ENCODE results near the gene OSBPL10.

DNA sequence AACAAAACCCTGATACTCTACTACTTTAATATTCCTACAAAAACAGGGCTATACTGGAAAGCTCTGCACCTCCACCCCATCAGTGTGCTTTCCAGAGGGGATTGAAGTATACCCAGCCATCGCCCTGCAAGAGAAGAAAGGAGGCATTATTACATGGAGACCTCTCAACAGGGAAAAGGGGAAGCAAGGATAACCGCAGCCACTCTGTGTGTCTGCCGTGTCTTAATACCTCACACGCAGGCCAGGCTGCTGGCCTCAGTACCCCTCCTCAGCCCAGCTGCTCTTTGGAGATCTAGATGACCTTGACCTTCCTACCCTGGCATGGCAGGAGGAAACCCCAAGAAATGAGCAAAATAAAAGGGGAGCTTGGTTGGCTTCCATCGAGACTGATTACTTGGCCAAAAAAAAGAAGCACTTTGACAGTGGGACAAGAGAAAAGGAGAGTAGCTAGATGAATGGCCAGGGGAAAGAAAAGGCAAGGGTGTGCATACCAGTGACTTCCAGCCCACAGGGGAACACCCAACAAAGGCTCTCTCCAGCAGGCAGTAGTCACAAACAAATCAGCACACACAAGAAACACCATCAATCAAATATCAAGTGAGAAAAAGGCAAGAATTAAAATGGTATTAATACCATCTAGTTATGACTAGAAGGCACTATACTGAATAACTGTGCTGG lies 318.9 kb downstream of the OSBPL10 start:
- TF ChIP-seq, protein P1, sequence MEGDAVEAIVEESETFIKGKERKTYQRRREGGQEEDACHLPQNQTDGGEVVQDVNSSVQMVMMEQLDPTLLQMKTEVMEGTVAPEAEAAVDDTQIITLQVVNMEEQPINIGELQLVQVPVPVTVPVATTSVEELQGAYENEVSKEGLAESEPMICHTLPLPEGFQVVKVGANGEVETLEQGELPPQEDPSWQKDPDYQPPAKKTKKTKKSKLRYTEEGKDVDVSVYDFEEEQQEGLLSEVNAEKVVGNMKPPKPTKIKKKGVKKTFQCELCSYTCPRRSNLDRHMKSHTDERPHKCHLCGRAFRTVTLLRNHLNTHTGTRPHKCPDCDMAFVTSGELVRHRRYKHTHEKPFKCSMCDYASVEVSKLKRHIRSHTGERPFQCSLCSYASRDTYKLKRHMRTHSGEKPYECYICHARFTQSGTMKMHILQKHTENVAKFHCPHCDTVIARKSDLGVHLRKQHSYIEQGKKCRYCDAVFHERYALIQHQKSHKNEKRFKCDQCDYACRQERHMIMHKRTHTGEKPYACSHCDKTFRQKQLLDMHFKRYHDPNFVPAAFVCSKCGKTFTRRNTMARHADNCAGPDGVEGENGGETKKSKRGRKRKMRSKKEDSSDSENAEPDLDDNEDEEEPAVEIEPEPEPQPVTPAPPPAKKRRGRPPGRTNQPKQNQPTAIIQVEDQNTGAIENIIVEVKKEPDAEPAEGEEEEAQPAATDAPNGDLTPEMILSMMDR (conservative IDR thresholded peaks at IDR 0.05; ENCODE audit: low read depth, low read length), result no peak
- no peak for TF ChIP-seq EZH2 (IDR thresholded peaks at IDR 0.05; ENCODE audit: borderline replicate concordance, low read depth, low read length, poor library complexity, severe bottlenecking)
